ENCODE data around the gene PDE9A.

The PDE9A gene

DNA sequence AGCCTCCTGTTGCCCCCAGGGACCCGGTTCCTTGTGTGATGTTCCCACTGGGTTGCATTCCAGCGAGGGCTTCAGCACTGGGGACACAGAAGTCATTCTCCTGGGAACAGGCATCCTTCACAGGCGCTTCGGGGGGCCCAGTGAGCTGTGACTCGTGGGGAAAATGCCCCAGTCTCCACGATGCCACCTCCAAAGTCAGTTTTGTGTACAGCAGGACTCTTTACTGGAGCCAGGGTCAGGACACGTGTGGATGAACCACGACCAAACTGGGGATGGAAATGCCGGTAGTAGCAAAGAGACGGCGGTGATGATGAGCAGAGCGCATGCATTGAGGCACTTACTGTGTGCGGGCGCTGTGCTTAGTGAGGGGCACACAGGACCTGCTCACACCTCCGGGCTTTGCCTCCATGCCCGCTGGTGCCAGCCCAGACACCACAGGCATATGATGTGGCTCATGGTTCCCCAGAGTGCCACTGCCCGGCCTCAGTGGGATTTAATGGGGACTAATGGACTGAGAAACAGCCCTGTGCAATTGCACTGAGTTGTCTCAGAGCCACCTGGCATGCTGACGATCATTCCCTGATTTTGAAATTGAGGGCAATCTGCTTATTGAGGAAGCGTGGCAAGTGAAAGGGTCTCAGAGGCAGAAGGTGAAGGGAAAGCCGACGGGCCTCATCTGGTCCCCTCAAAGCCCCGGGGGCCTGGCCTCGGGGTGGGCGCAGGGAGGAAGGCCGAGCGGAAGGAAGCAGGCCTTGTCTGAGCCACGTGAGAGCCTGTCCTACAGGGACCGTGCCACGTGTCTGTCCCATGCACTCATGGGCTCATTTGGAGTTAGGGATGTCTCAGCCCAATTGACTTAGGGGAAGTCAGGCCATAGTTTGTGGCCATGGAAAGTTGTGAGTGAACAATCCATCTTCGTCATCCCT, 91.4 kb downstream of the PDE9A start:
- DNase-seq, result no peak

- no peak for DNase-seq
Observed at GRCh38 chr21:42745511-42746239, 92.3 kb downstream of the PDE9A start.

DNA sequence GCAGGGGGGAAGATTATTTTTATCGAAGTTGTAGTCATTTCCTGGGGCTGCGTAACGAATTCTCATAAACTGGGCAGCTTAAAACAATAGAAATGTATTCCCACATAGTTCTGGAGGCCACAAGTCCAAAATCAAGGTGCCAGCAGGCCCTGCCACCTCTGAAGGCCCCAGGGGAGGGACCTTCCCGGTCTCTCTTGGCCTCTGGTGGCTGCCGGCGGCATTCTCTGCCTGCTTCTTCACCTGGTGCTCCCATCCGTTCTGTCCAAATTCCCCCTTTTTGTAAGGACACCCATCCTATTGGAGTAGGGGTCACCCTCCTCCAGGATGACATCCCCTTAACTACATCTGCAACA, 92.8 kb downstream of the PDE9A start:
- no peak for DNase-seq

DNA sequence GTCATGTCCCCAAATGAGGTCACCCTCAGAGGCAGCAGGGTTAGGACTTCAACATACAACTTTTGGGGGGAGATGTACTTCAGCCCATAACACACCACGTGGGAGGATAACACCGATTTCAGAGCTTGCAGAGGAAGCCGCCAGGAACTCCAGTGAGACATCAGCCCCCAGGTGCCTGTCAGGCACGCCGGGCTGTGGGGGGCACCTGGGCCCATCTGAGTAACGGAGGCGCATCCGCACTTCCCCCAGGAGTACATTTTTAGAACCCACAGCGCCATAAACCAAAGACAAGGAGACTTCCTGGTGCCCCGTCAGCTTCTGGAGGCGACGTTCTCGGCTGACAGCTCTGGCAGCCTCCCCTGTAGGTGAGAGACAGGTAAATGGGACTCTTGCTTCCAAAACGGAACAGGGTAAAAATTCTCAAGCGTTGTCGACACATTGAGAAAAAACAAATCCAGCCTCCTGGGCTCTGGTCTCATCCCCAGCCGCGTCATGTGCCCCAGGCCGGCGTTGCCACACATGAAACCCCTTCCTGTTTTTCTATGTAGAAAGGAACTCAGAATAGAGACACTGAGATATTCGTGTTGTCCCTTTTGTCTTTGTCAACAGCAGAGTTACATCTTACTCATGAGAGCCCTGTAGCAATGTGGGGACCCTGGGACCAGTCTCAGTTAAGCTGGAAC, 93.3 kb downstream of the PDE9A start:
- DNase-seq, result peak; percentile 29

DNA sequence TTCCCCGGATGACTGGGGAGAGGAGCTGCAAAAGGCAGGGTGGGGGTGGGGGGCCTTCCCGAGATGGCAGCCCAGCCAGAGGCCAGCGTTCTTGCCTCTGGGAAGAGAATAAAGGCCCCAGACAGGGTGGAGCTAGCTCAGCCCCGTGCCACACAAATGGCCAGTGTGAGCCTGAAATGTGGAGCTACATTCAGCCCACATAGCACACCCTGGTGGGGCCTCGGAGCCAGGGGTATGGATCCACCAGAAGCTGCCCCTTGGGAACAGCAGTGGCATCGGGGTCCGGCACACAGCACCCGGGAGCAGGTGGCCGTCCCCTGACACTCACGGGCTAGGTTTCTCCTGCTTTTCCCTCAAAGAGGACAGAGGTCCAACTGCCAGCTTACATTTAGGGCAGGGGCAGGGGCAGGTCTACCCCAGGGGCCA, 93.9 kb downstream of the PDE9A start:
- DNase-seq, result no peak

- no peak for DNase-seq
Observed at GRCh38 chr21:42747746-42748351, 94.4 kb downstream of the PDE9A start.

DNA sequence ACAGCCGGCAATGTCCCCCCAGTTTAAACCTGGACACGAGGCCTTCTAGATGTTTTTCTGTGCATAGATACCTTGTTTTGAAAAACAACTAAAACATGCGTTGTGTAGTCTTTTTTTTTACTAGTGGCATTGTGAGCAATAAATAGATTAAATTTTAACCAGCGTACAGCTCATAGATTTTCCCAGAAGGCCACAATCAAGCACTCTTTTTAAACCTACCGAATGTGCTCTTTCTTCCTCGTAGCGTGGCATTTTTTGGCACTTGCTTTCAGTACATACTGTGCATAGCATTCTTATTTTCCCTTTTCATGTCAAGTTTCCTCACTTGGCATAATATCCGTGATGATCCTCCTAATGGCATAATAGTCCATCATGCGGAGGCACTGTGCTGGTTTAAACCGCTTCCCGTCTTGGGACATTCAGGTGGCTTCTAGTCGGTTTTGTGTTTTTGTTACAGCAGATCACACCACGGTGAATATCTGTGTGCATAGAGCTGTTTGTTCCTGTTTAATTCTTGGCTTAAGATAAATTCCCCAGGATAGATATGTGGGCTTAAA, 95.3 kb downstream of the PDE9A start:
- DNase-seq, result no peak

- DNase-seq, result no peak
Observed at GRCh38 chr21:42750737-42751530, 97.5 kb downstream of the PDE9A start.

- DNase-seq, result no peak
Observed at GRCh38 chr21:42751866-42752265, 98.4 kb downstream of the PDE9A start.

GRCh38 chr21:42753804-42754203, 100.4 kb downstream of the PDE9A start:
- DNase-seq, result no peak

GRCh38 chr21:42754270-42754933, 101.0 kb downstream of the PDE9A start:
- DNase-seq, result no peak

DNA sequence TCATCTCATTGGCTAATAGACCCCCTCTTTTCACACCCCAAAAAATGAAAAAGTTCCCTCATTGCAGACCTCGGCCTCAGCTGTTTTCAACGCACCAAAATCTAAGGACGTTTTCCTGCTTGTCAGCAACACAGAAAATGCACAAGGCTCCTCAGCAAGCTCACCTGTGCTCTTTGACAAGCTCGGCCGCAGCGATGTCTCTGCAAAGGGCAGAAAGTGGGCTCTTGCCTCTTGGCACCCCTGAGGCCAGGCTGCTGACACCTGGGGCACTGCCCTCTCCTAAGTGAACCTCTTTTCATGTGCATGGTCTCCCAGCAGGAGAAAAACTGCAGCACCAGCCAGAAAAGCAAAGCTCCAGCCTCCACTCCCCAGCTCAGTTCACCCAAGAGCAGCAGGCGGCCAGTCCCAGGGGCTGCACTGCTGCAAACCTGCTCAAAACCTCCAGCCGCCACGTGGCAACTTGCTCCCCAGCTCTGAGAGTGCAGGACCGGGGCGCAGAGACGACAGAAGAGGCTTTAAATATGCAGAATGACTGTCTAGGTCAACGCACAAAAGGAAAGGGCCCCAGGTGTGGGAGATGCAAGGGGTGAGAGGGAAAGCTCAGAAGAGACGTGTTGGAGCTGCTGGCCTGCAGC, 101.7 kb downstream of the PDE9A start:
- no peak for DNase-seq

- DNase-seq, result no peak
Observed at GRCh38 chr21:42755766-42756579, 102.6 kb downstream of the PDE9A start.

GRCh38 chr21:42756580-42757250, 103.3 kb downstream of the PDE9A start:
- no peak for DNase-seq

DNA sequence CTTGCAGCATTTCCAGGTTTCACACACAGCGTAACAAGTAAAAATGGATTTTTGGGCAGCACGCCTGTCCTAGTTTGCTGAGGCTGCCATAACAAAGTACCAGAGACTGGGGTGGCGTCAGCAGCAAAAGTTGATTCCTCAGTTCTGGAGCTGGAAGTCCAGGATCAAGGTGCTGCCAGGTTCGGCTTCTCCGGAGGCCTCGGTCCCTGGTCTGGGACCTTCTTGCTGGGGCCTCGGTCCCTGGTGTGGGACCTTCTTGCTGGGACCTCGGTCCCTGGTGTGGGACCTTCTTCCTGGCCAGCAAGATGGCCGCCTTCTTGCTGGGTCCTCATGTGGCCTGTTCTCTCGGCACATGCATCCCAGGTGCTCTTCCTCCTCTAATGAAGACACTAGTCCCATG, 104.0 kb downstream of the PDE9A start:
- no peak for DNase-seq

GRCh38 chr21:42757826-42758655, 104.6 kb downstream of the PDE9A start:
- no peak for DNase-seq

- no peak for DNase-seq
Observed at GRCh38 chr21:42758721-42759593, 105.5 kb downstream of the PDE9A start.

- no peak for DNase-seq
Observed at GRCh38 chr21:42759594-42759927, 106.1 kb downstream of the PDE9A start.
